SHP77 treated with DMSO at 0.1 percent for 48 hours (cell line): ENCODE measurements around the gene RWDD3.

Source experiments
- DNase-seq: peaks from one replicate; lab custom pipeline; 2025; lab: John Stamatoyannopoulos, UW

The RWDD3 gene

GRCh38 chr1:95284420-95284819, 50.4 kb downstream of the RWDD3 start:
- DNase-seq, result no peak

GRCh38 chr1:95286479-95286878, 52.5 kb downstream of the RWDD3 start:
- no peak for DNase-seq

- DNase-seq, result no peak
Observed at GRCh38 chr1:95287081-95287480, 53.1 kb downstream of the RWDD3 start.

- DNase-seq, result no peak
Observed at GRCh38 chr1:95287825-95288224, 53.8 kb downstream of the RWDD3 start.
